Osteoblast (primary cell): Measurements from ENCODE around the gene PARVG. TPM values are rescaled to one million over a fixed set of nuclear protein-coding genes. Genes with fewer than 3 reads are reported as not detected.

Experiments
- DNase-seq: peaks from one replicate; pipeline ENCODE4 v3.0.0; 2011; ENCODE audit warnings: low spot score, mixed read lengths; ENCODE audit not compliant: insufficient read length; ENCODE audit errors: missing footprints
- H2AFZ ChIP-seq: 2 replicates; pipeline ENCODE4 v1.6.0; 2011; ENCODE audit warnings: mild to moderate bottlenecking, low read length
- H3K27ac ChIP-seq: 2 replicates; pipeline ENCODE4 v1.5.1; 2011; ENCODE audit warnings: mild to moderate bottlenecking, low read depth, low read length, moderate library complexity
- H3K27me3 ChIP-seq: 2 replicates; pipeline ENCODE4 v1.6.0; 2012; ENCODE audit warnings: mild to moderate bottlenecking, control low read depth, inconsistent platforms, low read length, moderate library complexity; ENCODE audit not compliant: insufficient read depth
- H3K36me3 ChIP-seq: 2 replicates; pipeline ENCODE4 v1.5.1; 2011; ENCODE audit warnings: mild to moderate bottlenecking, low read length, control low read depth, moderate library complexity; ENCODE audit not compliant: insufficient read depth
- H3K4me1 ChIP-seq: 2 replicates; pipeline ENCODE4 v1.5.1; 2011; ENCODE audit warnings: mild to moderate bottlenecking, low read length, control low read depth, moderate library complexity; ENCODE audit not compliant: insufficient read depth
- H3K4me2 ChIP-seq: 2 replicates; pipeline ENCODE4 v1.6.0; 2011; ENCODE audit warnings: mild to moderate bottlenecking, low read length; ENCODE audit not compliant: insufficient read depth
- H3K4me3 ChIP-seq: fragments of 200-600 bp; sonication (generic); 3 replicates; pipeline ENCODE4 v1.5.1; 2012; ENCODE audit warnings: mild to moderate bottlenecking, low read length, inconsistent platforms; ENCODE audit not compliant: insufficient read depth
- H3K79me2 ChIP-seq: 2 replicates; pipeline ENCODE4 v1.6.0; 2012; ENCODE audit warnings: mild to moderate bottlenecking, low read length, control low read depth, inconsistent platforms; ENCODE audit not compliant: insufficient read depth
- H3K9me3 ChIP-seq: 2 replicates; pipeline ENCODE4 v1.5.1; 2011; ENCODE audit warnings: low read depth, low read length, control low read depth
- H4K20me1 ChIP-seq: 2 replicates; pipeline ENCODE4 v1.6.0; 2012; ENCODE audit warnings: mild to moderate bottlenecking, low read length, control low read depth; ENCODE audit not compliant: insufficient read depth
- total RNA-seq: library from RNA; depleted of rRNA; stranded (reverse); fragments of >200 nt; gene quantifications from 2 replicates; pipeline ENCODE4 v1.2.3, GENCODE V29; 2012
- TF ChIP-seq, protein P1 (sequence below): IDR thresholded peaks from 2 replicates; pipeline ENCODE4 v1.5.1; 2011; ENCODE audit warnings: mild to moderate bottlenecking, low read depth, low read length, moderate library complexity; ENCODE audit errors: extremely low read depth

The PARVG gene
- total RNA-seq, 1 donor = 1.1 TPM

DNA sequence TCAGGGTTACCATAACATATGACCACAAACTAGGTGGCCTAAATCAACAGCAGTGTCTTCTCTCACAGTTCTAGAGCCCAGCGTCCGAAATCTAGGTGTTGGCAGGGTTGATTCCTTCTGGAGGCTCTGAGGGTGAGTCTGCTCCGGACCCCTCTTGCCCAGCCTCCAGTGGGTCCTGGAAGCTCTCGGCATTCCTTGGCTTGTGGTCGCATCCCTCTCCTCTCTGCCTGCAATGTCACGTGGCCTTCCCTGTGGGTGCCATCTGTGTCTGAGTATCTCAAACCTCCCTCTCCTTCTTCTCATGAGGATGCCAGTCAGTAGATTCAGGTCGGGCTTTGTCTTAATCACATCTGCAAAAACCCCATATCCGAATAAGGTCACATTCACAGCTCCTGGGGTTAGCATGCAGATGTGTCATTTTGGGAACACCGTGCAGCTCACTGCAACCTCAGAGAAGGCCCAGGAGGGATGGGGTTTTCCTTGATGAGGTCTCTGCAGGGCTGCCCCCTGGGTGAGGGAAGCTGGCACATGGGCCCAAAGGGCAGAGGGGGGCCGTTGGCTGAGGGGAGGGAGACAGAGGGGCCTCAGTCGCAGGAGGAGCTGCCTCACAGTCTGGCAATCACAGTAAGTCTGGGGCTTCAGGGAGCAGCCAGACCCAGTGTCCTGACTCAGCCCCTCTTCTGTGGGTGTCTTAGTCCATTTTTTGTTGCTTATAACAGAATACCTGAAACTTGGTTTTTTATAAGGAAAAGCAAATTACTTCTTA, 41.2 kb downstream of the PARVG start:
- no peak overlapping the region for H3K27ac ChIP-seq
- H3K4me1 ChIP-seq = no peaks in the 10 kb centered on the region
- H3K27me3 ChIP-seq = peaks cover 8% of the 10 kb centered on the region
- no peaks in the 10 kb centered on the region for H3K9me3 ChIP-seq
- TF ChIP-seq, protein P1, sequence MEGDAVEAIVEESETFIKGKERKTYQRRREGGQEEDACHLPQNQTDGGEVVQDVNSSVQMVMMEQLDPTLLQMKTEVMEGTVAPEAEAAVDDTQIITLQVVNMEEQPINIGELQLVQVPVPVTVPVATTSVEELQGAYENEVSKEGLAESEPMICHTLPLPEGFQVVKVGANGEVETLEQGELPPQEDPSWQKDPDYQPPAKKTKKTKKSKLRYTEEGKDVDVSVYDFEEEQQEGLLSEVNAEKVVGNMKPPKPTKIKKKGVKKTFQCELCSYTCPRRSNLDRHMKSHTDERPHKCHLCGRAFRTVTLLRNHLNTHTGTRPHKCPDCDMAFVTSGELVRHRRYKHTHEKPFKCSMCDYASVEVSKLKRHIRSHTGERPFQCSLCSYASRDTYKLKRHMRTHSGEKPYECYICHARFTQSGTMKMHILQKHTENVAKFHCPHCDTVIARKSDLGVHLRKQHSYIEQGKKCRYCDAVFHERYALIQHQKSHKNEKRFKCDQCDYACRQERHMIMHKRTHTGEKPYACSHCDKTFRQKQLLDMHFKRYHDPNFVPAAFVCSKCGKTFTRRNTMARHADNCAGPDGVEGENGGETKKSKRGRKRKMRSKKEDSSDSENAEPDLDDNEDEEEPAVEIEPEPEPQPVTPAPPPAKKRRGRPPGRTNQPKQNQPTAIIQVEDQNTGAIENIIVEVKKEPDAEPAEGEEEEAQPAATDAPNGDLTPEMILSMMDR = no peak
- no peak overlapping the region for H3K4me3 ChIP-seq
- peak; percentile 18 for DNase-seq
- H4K20me1 ChIP-seq = no peaks in the 10 kb centered on the region
- no peak overlapping the region for H2AFZ ChIP-seq
- H3K79me2 ChIP-seq = no peaks in the 10 kb centered on the region
- no peak overlapping the region for H3K4me2 ChIP-seq
- no peaks in the 10 kb centered on the region for H3K36me3 ChIP-seq

DNA sequence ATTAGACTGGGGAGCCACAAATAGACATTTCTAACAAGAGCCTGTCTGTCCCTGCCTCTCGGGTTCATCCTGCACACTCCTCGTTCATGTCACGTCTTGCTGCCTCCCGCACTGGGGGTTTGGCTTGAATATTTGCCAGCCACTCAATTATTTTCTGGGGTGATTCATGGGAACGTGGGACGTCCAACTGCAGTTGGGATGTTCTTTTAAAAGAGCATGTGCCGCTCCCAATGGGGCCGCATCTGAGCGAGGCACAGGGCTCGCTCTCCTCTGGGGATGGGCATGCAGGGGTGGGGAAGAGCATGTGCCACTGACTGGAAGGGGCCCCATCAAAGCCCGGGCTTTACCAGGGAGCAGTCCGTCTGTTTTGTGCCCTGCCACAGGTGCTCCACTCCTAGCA, 43.4 kb downstream of the PARVG start:
- Histone ChIP-seq H3K79me2 (no peaks in the 10 kb centered on the region), H3K36me3 (no peaks in the 10 kb centered on the region), H3K4me1 (no peaks in the 10 kb centered on the region), H4K20me1 (no peaks in the 10 kb centered on the region), H3K9me3 (peaks cover 5% of the 10 kb centered on the region), H2AFZ (no peak overlapping the region), H3K4me2 (no peak overlapping the region), H3K4me3 (no peak overlapping the region), H3K27ac (no peak overlapping the region), H3K27me3 (peaks cover 8% of the 10 kb centered on the region)
- TF ChIP-seq, protein P1 = no peak
- DNase-seq = peak; percentile 9

DNA sequence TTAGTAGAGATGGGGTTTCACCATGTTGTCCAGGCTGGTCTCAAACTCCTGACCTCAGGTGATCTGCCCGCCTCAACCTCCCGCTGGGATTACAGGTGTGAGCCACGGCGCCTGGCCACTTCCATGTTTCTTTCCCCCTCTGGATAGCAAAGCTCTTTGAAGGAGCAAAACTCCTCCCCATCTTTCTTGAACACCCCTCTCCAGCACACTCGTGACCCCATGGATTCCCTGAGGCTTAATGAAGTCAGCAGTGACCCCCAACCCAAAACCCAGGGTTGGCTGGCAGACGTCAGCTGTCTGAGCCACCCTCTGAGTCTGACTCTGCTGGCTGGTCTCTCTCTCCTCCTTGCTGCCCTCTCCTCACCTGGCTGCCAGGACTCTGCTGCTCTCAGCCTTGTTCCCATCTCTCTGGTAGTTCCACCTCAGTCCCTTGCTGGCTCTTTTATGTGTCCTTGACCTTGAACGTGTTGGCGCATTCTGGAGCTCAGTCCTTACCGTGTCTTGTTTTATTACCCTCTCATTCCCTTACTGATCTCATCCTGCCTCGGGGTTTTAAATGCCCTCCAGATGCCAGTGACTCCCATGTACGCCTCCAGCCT, 44.5 kb downstream of the PARVG start:
- no peaks in the 10 kb centered on the region for H3K79me2 ChIP-seq
- no peaks in the 10 kb centered on the region for H4K20me1 ChIP-seq
- no peak overlapping the region for H3K4me2 ChIP-seq
- H3K4me1 ChIP-seq = no peaks in the 10 kb centered on the region
- H3K9me3 ChIP-seq = peaks cover 5% of the 10 kb centered on the region
- H3K27me3 ChIP-seq = peaks cover 8% of the 10 kb centered on the region
- no peak overlapping the region for H2AFZ ChIP-seq
- TF ChIP-seq, protein P1 = no peak
- no peak overlapping the region for H3K4me3 ChIP-seq
- no peak for DNase-seq
- no peak overlapping the region for H3K27ac ChIP-seq
- H3K36me3 ChIP-seq = no peaks in the 10 kb centered on the region

DNA sequence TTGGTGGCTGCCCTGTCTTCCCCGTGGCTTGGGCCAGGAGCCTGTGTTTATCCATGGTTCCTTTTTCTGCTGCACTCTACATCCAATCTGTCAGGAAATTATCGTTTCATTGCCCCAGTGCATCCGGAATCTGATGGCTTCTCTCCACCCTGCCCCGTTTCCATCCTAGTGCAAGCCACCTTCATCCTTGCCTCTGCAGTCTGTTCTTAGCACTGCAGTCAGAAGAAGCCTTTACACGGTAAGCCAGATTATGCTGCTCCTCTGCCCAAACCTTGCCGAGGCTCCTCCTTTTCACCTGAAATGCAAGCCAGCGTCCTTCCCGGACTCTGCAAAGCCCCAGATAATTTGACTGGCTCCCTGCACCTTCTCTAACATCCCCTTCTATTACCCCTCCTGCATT, 45.1 kb downstream of the PARVG start:
- Histone ChIP-seq H3K4me3 (no peak overlapping the region), H3K27me3 (peaks cover 8% of the 10 kb centered on the region), H3K79me2 (no peaks in the 10 kb centered on the region), H3K36me3 (no peaks in the 10 kb centered on the region), H4K20me1 (no peaks in the 10 kb centered on the region), H3K27ac (no peak overlapping the region), H3K9me3 (peaks cover 5% of the 10 kb centered on the region), H3K4me2 (no peak overlapping the region), H3K4me1 (no peaks in the 10 kb centered on the region), H2AFZ (no peak overlapping the region)
- TF ChIP-seq, protein P1 = no peak
- DNase-seq = no peak
